ENCODE data around the gene TRIM69.

TRIM69 gene

DNA sequence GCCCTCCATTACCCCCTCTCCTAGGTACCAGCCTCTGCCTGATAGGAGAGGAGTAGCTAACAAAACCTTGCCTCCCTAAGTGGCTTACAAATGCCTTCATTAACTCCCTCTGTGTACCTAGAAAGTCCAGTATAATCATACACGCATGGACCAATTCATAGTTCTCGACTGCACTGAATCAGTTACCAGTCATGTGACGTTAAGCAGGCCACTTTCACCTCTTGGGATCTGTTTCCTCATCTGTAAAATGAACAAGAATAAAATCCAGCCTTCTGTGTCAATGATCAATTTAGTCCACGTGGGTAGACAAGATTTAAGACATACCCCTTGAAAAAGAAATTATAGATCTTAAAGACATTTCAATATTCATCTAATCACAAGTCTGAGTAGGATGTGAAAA lies 72.2 kb downstream of the TRIM69 start:
- DNase-seq (ENCODE audit: low read depth): no peak

DNA sequence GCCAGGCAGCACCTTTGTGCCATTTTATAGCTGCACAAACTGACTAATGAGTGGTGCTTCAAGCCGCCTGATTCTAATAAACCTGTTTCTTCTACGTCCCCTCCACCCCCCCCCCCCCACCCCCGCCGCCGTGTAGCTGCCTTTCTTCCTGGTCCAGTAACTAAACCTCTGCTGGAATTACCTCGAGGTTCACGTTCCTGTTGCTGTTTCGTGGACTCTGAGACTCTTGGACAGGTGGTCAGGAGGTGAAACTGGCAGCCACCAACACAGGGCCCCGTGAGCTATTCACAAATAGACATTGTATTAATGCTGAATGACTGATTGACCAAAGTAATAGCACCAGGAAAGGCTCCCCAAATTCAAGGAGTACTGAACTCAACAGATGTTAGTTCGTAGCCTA lies 73.9 kb downstream of the TRIM69 start:
- no peak for DNase-seq (ENCODE audit: low read depth)

DNA sequence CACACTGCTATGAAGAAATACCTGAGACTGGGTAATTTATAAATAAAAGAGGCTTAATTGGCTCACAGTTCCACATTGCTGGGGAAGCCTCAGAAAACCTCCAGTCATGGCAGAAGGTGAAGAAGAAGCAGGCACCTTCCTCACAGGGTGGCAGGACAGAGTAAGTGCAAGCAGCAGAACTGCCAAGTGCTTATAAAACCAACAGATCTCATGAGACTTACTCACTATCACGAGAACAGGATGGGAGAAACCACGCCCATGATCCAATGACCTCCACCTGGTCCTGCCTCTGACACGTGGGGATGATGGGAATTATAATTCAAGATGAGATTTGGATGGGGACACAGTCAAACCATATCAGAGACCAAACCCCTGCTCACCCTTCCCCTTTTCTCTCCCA lies 75.0 kb downstream of the TRIM69 start:
- no peak for DNase-seq (ENCODE audit: low read depth)

DNA sequence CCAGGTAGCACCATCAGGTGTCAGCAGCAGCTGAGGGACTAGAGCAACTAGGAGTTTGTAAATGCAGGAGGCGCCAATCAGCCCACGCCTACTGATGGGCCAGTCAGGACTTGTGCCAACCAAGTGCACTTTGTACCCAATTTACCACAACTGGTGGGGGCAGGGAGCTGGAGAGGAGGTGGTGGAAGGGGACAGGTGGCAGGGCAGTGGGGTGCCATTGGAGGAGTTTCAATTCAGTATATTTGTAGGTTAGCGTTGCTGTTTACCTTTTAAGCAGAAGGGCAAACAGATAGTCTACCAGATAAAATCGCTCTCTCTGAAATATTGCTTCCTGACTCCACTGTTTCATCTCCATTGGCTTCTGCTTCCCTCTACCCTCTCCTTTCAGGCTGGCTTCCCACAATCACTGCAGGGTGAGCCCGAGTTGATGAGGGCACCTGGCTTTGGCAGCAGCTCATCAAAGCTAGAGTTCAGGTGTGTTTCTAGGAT lies 75.7 kb downstream of the TRIM69 start:
- DNase-seq (ENCODE audit: low read depth): no peak

DNA sequence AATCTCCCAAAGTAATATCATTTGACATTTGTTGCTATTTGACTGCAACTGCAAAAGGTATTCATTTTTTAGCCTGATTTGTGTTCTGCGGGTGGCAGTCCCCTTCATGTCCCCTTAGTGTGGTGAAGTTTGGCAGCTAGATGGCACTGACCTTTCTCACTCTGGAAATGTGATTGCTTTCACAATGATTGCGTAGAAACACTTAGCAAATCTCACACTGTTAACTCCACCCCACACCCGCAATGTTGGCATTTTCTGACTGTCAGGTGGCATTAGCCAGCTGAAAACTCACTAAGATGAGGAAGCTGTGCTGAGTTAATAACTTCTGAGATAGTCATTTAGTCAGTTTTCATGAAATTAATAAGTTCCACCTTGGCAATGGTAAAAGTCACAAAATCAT lies 76.9 kb downstream of the TRIM69 start:
- DNase-seq (ENCODE audit: low read depth): no peak
